GM18867 (cell line): ENCODE results near the gene ENPP3.

Source experiments
- ATAC-seq: cut with Tn5 transposase; IDR thresholded peaks from one replicate; pipeline ENCODE4 v1.9.1; 2021; ENCODE audit warnings: mild to moderate bottlenecking, moderate library complexity; ENCODE audit not compliant: unreplicated experiment

The ENPP3 gene

GRCh38 chr6:131642565-131642964, 5.5 kb downstream of the ENPP3 start:
- ATAC-seq = no peak

- no peak for ATAC-seq
These were observed 6.0 kb downstream of the ENPP3 start for GRCh38 chr6:131642987-131643611.

- ATAC-seq = no peak
These were observed 6.9 kb downstream of the ENPP3 start for GRCh38 chr6:131643855-131644460.

GRCh38 chr6:131644921-131645320, 7.8 kb downstream of the ENPP3 start:
- no peak for ATAC-seq

GRCh38 chr6:131645846-131646245, 8.7 kb downstream of the ENPP3 start:
- ATAC-seq = no peak

- no peak for ATAC-seq
These were observed 9.2 kb downstream of the ENPP3 start for GRCh38 chr6:131646249-131646670.

GRCh38 chr6:131651782-131652181, 14.7 kb downstream of the ENPP3 start:
- ATAC-seq = no peak

GRCh38 chr6:131652472-131652871, 15.4 kb downstream of the ENPP3 start:
- no peak for ATAC-seq

GRCh38 chr6:131654326-131654725, 17.2 kb downstream of the ENPP3 start:
- no peak for ATAC-seq

GRCh38 chr6:131655387-131655786, 18.3 kb downstream of the ENPP3 start:
- ATAC-seq = no peak

GRCh38 chr6:131655951-131656350, 18.8 kb downstream of the ENPP3 start:
- ATAC-seq = no peak

GRCh38 chr6:131656667-131657066, 19.6 kb downstream of the ENPP3 start:
- no peak for ATAC-seq

- no peak for ATAC-seq
These were observed 20.1 kb downstream of the ENPP3 start for GRCh38 chr6:131657222-131657621.

- no peak for ATAC-seq
These were observed 20.6 kb downstream of the ENPP3 start for GRCh38 chr6:131657630-131658111.

- no peak for ATAC-seq
These were observed 21.2 kb downstream of the ENPP3 start for GRCh38 chr6:131658287-131658686.

- no peak for ATAC-seq
These were observed 23.1 kb downstream of the ENPP3 start for GRCh38 chr6:131660195-131660594.

GRCh38 chr6:131663578-131664165, 26.6 kb downstream of the ENPP3 start:
- no peak for ATAC-seq

- ATAC-seq = no peak
These were observed 32.8 kb downstream of the ENPP3 start for GRCh38 chr6:131669891-131670290.

- ATAC-seq = no peak
These were observed 36.1 kb downstream of the ENPP3 start for GRCh38 chr6:131673184-131673583.

- no peak for ATAC-seq
These were observed 41.3 kb downstream of the ENPP3 start for GRCh38 chr6:131678442-131678841.

- no peak for ATAC-seq
These were observed 43.8 kb downstream of the ENPP3 start for GRCh38 chr6:131680868-131681267.

GRCh38 chr6:131681585-131681984, 44.5 kb downstream of the ENPP3 start:
- ATAC-seq = no peak
